Measurements from ENCODE around the gene GRIN1. TPM values are rescaled to one million over a fixed set of nuclear protein-coding genes. Genes with fewer than 3 reads are reported as not detected.
A peak's percentile ranks its signal among the peaks of the same experiment; 100 is the strongest.

GRIN1 gene
- total and polyA plus RNA-seq, 2 of the 8 experiments (the other 6 are each of a cell fraction or from before 2014, with no cell fraction given) = 0.48 to 2.1 TPM

- ChIA-PET POLR2A (ENCODE audit: partially characterized antibody) (interaction anchor here (0.6 to 2.9 kb wide), 9 partner anchors 13 to 109 kb away, joined by 3 to 15 read pairs (median 5); partner anchors contain the start of genes NDOR1, SSNA1, TMEM203 and TUBB4B), CTCF (ENCODE audit: partially characterized antibody) (interaction anchor here (0.9 to 4.0 kb wide), 13 partner anchors 10 to 127 kb away, joined by 3 to 16 read pairs (median 4); partner anchors contain the start of genes CYSRT1, GRIN1 and TMEM210)
- H2BK15ac ChIP-seq (ENCODE audit: low read length) = no peak overlapping the region
- TF ChIP-seq E2F6 (IDR thresholded peaks at IDR 0.05) = peak; percentile 3; the same call in 1 of the 2 replicates
- peak; percentile 74 for TF ChIP-seq MAX (IDR thresholded peaks at IDR 0.05)
- no peak for TF ChIP-seq RNF2 (IDR thresholded peaks at IDR 0.05; ENCODE audit: borderline replicate concordance, low read depth, low read length, missing control alignments, poor library complexity, severe bottlenecking)
- no peak for TF ChIP-seq CEBPB (IDR thresholded peaks at IDR 0.05; ENCODE audit: low read depth, low read length)
- no peak for TF ChIP-seq POLR2AphosphoS5 (IDR thresholded peaks at IDR 0.05; ENCODE audit: low read depth, low read length)
- TF ChIP-seq KDM4A (IDR thresholded peaks at IDR 0.05; ENCODE audit: low read depth, low read length, severe bottlenecking) = peak; percentile 64
- TF ChIP-seq SIRT6 (IDR thresholded peaks at IDR 0.05; ENCODE audit: low read length) = no peak
- TF ChIP-seq SP2 (IDR thresholded peaks at IDR 0.05; ENCODE audit: low read length) = no peak
- no peak for TF ChIP-seq JUND (IDR thresholded peaks at IDR 0.05; ENCODE audit: low read length)
- TF ChIP-seq POLR2A (IDR thresholded peaks at IDR 0.05; ENCODE audit: control extremely low read depth in 1 of 2, low read depth in 2 of 2, low read length in 2 of 2) = no peak
- H3K9me3 ChIP-seq (ENCODE audit: insufficient read depth in 2 of 2, low read depth in 1 of 2, low read length in 1 of 2) = no peaks in the 10 kb centered on the region
- H3K23me2 ChIP-seq (ENCODE audit: low read depth, low read length) = peaks cover 5% of the 10 kb centered on the region; the same call in 1 of the 2 replicates
- H2AFZ ChIP-seq (ENCODE audit: low read length) = no peak overlapping the region
- peak in 1 of 2 experiments; percentile 76 for DNase-seq (ENCODE audit: low read depth in 1 of 2, low spot score in 2 of 2)
- H3K79me2 ChIP-seq (ENCODE audit: control insufficient read depth in 1 of 2, insufficient read depth in 2 of 2, low read length in 2 of 2) = no peaks in the 10 kb centered on the region
- peaks cover 0 to 19% of the 10 kb centered on the region in 2 experiments for H4K20me1 ChIP-seq (replicated peaks in 1 of 2; ENCODE audit: control insufficient read depth in 1 of 2, insufficient read depth in 2 of 2, low read length in 2 of 2)
- H3K4me2 ChIP-seq (ENCODE audit: insufficient read depth in 1 of 2, low read depth in 2 of 2, low read length in 2 of 2) = peak overlapping the region; percentile 84 to 90
- no peak overlapping the region for H4K5ac ChIP-seq (ENCODE audit: insufficient read length, low read depth, low read length)
- H3K9ac ChIP-seq (replicated peaks in 1 of 4; ENCODE audit: extremely low read depth in 1 of 4, low read depth in 3 of 4, low read length in 3 of 4) = no peak overlapping the region
- WGBS, 2 experiments (ENCODE audit: extremely low coverage in 1 of 2, insufficient coverage in 1 of 2, insufficient read length in 1 of 2, insufficient replicate concordance in 2 of 2, low coverage in 1 of 2, low lambda C conversion rate in 2 of 2, missing lambda C conversion rate in 1 of 2) = 9% methylated on average over 16 of the region's 71 CpGs; no CpG with 5 or more reads in 1 of the 2 experiments
- no peaks in the 10 kb centered on the region for H3K36me3 ChIP-seq (ENCODE audit: control insufficient read depth in 2 of 4, insufficient read depth in 4 of 4, low read length in 3 of 4)
- H3K23ac ChIP-seq (ENCODE audit: insufficient read length) = no peak overlapping the region
- H3K14ac ChIP-seq (ENCODE audit: insufficient read length) = no peak overlapping the region
- no peak overlapping the region for H3K27ac ChIP-seq (ENCODE audit: low read depth, low read length)
- no peak overlapping the region for H2BK120ac ChIP-seq (replicated peaks; ENCODE audit: low read depth, low read length)
- H3K56ac ChIP-seq (replicated peaks; ENCODE audit: insufficient read length, low read depth, low read length) = no peak overlapping the region
- H3K4me3 ChIP-seq (ENCODE audit: extremely low read depth in 1 of 4, insufficient read depth in 2 of 4, low read depth in 3 of 4, low read length in 4 of 4) = peak overlapping the region; percentile 29 to 61 (median 32); a peak in 7 of 8 replicates
- H3K18ac ChIP-seq (ENCODE audit: extremely low read depth, low read length) = no peak overlapping the region
- FAIRE-seq = no peak
- no peak overlapping the region for H3K4ac ChIP-seq (replicated peaks; ENCODE audit: insufficient read length, low read depth, low read length)
- no peaks in the 10 kb centered on the region; the same call in 1 of the 2 replicates for H3K79me1 ChIP-seq (ENCODE audit: low read depth, low read length)
- H2BK12ac ChIP-seq (ENCODE audit: low read depth, low read length) = peak overlapping the region; percentile 50; the same call in 1 of the 2 replicates
- no peak overlapping the region; the same call in 1 of the 2 replicates for H4K8ac ChIP-seq (ENCODE audit: extremely low read depth, insufficient read depth, low read length)
- H4K91ac ChIP-seq (replicated peaks; ENCODE audit: insufficient read length, low read length) = no peak overlapping the region
- H3K27me3 ChIP-seq (replicated peaks in 1 of 4; ENCODE audit: control insufficient read depth in 3 of 4, extremely low read depth in 1 of 4, insufficient read depth in 3 of 4, low read length in 3 of 4) = peaks cover 48 to 96% (median 88%) of the 10 kb centered on the region in 4 experiments
- no peak overlapping the region for H2AK5ac ChIP-seq (ENCODE audit: low read depth, low read length)
- no peak overlapping the region for H2BK20ac ChIP-seq (ENCODE audit: low read length)
- H2BK5ac ChIP-seq (ENCODE audit: low read depth, low read length) = no peak overlapping the region
- peaks cover 0 to 13% (median 6%) of the 10 kb centered on the region in 4 experiments; a peak in 6 of 7 replicates for H3K4me1 ChIP-seq (replicated peaks in 1 of 4; ENCODE audit: control insufficient read depth in 3 of 4, insufficient read depth in 4 of 4, low read length in 3 of 4)
Measured at GRCh38 chr9:137161558-137162486, 22.9 kb downstream of the GRIN1 start.

Measured in H1 (cell line).